GM21717 (cell line): ENCODE measurements around the gene NTNG1.
A peak's percentile ranks its signal among the peaks of the same experiment; 100 is the strongest.

Experiments used
- ATAC-seq: cut with Tn5 transposase; IDR thresholded peaks from one replicate; pipeline ENCODE4 v1.9.1; 2021; ENCODE audit warnings: mild to moderate bottlenecking, moderate library complexity; ENCODE audit not compliant: unreplicated experiment

NTNG1 gene

GRCh38 chr1:107254306-107254705 is 113.5 kb downstream of the NTNG1 start:
- ATAC-seq: no peak

DNA sequence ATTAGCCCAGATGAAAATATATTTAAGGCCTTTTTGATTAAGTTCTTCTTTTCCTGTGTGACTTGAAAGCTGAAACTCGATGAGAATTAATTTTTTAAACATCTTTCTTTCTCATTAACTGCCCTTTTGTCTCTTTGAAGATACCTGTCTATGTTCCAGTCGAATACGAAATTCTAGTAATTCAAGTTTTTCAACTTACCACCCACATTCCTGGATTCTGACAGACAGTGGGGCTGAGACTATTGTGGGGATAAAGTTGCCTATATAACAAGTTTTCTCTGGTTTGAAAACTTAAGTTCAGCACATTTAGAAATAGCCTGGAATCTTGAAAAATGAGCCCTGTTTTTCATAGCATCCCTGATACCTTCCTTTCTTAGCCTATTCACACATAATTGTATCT is 114.6 kb downstream of the NTNG1 start:
- no peak for ATAC-seq

DNA sequence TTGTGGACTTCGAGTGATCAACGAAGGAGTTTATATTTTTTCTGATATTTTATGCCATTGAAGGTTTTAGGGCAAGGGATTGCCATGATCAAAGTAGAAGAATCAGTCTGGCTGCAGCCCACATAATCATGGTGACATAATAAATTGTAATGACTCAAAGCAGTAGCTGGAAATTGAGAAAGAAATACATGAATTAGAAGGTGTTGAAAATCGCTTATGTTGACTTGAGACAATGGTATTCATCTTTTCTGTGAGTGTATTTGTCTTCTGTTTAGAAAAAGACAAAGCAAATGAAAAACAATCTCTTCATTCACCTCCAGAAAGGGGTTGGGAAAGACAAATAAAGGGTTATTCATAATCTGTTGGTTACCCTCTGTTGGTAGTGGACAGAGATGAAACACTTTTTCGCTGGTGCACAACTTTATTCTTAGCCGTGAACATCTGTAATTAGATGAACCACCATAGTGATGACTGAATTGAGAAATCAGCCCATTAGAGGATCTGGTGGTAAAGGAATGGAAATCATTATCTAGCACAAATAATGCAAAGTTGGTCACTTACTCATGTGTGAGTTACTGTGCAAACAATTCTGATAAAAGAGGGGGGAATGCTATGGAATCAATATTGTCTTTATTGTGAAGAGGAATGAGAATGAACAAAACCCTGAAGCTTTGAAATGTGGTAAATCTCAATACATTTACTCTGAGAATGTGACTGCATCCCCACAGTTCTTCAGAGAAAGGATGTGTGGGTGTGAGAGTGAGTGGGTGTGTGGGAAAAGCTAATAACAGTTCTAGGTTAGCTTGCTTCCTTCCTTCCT is 121.8 kb downstream of the NTNG1 start:
- no peak for ATAC-seq

DNA sequence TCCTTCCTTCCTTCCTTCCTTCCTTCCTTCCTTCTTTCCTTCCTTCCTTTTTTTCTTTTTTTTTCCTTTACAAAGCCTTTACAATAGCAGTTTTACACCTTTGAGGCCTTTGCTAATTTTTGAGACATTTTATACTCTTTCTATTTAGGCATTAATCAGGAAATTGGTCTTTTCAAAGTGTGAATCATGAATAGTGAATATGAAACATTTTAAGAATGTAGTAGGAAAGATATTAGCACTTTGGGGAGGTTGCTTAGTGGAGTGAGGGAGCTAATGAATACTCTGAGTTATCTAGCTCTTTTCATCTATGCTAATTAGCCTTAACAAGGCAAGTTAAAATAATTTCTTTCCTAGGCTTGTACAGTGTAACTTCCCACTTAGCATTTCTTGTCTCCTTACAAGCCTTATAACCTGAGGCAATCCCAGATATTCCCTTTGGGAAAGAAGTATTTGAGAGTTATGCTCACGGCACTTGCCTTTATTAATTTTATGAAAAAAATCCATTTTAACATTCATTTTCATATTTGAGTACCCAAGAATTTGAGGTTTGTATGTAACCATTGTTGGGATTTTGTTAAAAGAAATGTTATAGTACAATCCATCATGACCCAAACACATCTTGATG is 122.6 kb downstream of the NTNG1 start:
- ATAC-seq: no peak

DNA sequence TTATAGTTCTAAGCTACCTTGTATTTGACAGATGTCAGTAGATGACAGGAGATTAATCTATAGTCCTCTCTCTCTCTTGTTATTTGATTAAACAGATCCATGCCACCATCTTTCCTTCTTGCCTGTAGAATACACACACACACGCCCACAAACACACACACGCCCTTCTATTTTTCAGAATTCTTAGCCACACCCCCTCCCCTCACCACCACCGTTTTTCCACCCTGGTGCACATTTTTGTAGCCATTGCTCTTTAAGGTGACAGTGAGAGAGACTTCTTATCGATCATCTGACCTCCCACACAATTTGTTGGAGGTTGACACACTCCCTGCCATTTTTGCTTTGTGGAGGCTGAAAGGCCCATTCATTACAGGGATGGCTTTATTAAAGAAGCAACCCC is 123.2 kb downstream of the NTNG1 start:
- ATAC-seq: no peak

DNA sequence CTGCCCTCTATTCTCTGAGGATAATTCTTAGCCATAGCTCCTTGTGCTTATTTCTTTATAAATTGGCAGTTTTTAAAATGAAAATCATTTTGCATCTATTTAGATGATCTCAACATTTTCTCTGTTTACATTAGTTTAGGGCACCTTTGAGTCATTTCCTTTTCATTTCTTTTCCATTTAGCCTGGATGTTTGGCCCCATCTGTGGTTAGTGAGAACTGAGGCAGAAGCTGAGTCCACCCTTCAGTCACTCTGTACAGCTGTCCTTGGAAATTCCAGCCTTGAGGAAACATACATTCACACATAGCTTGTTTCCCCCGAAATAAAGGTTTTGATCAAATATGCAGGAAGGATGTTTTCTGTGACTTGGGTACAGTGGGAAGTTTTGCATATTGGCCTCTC is 123.7 kb downstream of the NTNG1 start:
- no peak for ATAC-seq

- no peak for ATAC-seq
Observed at GRCh38 chr1:107267489-107267888, 126.7 kb downstream of the NTNG1 start.

GRCh38 chr1:107272321-107272720 is 131.5 kb downstream of the NTNG1 start:
- ATAC-seq: no peak

DNA sequence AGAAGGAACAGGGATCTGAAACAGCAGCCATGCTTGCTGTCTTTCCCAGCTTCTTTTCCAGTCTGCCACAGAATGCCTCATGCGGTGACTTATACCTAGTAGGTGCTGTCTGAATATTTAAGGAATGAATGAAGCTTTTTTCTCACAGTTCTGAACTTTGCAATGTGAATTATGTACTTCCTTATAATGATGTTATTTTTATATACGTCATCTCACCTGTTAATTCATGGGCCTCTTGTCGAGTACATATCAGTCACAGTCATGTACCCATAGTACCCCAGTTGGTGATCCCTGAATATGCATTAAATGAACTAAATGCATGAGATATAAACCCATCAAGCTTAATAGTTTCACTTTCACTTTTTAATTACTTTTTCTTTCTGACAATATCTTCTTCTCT is 132.7 kb downstream of the NTNG1 start:
- ATAC-seq: no peak

- ATAC-seq: no peak
Observed at GRCh38 chr1:107274227-107274626, 133.4 kb downstream of the NTNG1 start.

GRCh38 chr1:107276247-107276646 is 135.4 kb downstream of the NTNG1 start:
- ATAC-seq: no peak

DNA sequence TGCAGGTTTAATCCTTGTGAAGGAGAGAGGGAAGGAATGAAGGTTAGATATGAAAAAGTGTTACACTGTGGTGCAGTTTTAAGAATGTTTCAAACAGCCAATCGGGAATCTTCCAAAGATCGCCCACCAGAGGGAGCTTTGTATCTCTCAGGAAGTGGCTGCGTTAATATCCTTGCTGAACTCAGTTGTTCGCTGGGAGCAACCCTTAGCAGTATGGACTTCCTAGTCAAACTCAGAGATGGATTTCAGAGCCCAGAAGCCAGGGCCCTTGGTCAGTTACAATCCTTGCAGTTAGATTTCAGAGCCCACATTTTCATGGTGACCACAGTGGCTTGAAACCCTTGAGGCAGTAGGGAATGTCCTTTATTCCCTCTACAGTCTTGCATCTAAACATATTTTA is 136.2 kb downstream of the NTNG1 start:
- ATAC-seq: no peak

- peak; percentile 76 for ATAC-seq
Observed at GRCh38 chr1:107286125-107286524, 145.3 kb downstream of the NTNG1 start.

- ATAC-seq: no peak
Observed at GRCh38 chr1:107291987-107292386, 151.1 kb downstream of the NTNG1 start.

DNA sequence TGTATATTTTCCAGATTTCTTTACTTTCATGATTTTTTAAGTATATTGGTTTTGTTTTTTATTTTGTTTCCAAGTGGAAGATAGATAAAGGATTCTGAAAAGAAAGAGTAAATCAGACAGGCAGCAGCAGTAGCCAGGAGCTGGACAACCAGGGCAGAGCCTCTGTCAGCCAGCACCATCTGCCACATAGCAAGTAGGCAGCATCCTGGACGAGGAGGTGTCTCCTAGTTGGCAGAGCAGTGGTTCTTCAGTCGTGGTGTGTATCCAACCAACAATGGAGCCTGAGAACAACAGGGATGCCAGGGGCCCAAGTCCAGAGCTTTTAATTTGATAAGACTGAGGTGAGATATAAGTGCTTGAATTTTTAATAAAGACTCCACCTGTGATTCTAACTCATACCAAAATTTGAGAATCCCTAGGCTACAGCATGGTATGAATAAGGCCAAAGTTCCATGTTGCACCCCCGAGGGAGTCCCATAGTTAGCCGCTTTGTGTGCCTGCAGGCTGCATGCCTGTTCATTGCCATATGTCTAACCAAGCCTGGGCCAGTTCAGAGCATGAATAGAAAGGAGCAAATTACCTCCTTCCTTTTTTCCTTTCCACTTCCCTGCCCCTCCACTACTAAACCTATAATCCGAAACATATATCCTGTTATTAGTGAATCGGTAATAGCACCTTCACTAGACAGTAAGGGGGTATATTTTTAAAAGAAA is 153.2 kb downstream of the NTNG1 start:
- ATAC-seq: no peak

- no peak for ATAC-seq
Observed at GRCh38 chr1:107294686-107295085, 153.8 kb downstream of the NTNG1 start.

- no peak for ATAC-seq
Observed at GRCh38 chr1:107297681-107298080, 156.8 kb downstream of the NTNG1 start.

GRCh38 chr1:107298526-107298925 is 157.7 kb downstream of the NTNG1 start:
- no peak for ATAC-seq

DNA sequence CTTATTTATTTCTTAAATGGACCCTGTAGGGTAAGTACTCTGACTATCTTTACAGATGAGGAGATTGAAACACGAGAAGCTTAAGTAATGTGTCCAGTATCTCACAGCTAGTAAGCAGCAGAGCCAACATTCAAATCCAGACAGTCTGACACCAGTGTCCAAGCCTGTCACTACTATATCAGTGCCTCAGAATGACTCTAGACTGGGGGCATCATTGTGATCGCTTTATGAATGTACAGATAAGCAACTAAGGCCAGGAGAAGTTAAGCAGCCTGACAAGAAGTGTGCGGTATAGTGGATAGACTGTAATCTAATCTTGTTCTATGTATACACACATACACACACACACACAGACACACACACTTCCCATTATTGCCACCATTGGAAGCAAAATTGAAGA is 158.7 kb downstream of the NTNG1 start:
- ATAC-seq: no peak

DNA sequence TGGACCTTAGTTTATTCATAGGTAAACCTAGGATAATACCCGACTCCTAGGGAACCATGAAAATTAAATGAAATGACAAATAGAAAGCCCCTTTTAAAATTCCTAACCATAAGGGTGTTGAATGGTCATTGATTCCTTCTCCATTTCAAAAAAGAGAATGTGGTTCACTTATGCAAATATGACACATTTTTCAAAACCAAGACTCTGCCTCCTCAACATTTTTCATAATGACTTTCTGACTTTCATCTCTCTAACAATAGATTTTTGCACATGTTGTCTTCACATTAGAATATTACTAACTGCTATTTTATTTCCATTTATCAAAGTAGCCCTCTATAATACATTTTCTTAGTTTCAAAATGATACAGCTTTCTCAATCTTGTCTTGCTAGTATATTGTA is 169.1 kb downstream of the NTNG1 start:
- no peak for ATAC-seq

- no peak for ATAC-seq
Observed at GRCh38 chr1:107315652-107316051, 174.8 kb downstream of the NTNG1 start.

DNA sequence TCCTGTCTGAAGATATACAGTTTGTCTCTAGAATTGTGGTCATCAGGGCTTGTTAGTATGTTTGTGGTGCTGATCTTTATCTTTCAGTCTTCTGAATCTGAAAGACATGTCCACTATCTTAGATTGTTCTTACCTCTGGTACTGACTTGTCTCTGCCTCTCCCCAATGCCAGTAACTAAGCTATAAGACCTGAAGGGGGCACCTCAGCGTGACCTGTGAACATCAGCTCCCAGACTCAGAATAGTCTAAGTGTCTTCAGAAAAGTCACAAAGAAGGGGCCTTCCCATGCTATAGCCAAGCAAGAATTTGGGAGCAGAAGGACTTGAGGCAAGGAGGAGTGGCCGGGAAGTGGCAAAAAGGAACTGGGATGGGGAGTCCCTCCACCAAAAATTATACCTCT is 178.1 kb downstream of the NTNG1 start:
- ATAC-seq: no peak
